H1 (cell line): ENCODE measurements around the gene SH3BP5. TPM values are rescaled to one million over a fixed set of nuclear protein-coding genes. Genes with fewer than 3 reads are reported as not detected.

Experiments used
- CTBP2 ChIP-seq: IDR thresholded peaks from 2 replicates; pipeline ENCODE4 v1.7.0; 2011; ENCODE audit warnings: borderline replicate concordance, mild to moderate bottlenecking, moderate library complexity, mixed read lengths, low read length; ENCODE audit not compliant: insufficient read depth, insufficient read length
- RFX5 ChIP-seq: IDR thresholded peaks from 2 replicates; pipeline ENCODE4 v1.6.1; 2011; ENCODE audit warnings: low read depth, low read length, improper control_type of control experiment, borderline replicate concordance
- TBP ChIP-seq: IDR thresholded peaks from 2 replicates; pipeline ENCODE4 v1.6.1; 2011; ENCODE audit warnings: low read depth, low read length, improper control_type of control experiment
- polyA plus RNA-seq, 7 experiments: library from polyadenylated mRNA; depleted of rRNA in 3 of 7; stranded (reverse) in 5 of 7; unstranded in 2 of 7; fragments of >200 nt in 5 of 7; fragments of 200-250 nt in 2 of 7; gene quantifications; 1 replicate in 5 of 7; 2 replicates in 1 of 7; 4 replicates in 1 of 7; pipeline versions ENCODE4 v1.2.1 to v1.2.3, GENCODE V29; 2011 to 2013; ENCODE audit warnings: missing spikeins in 2 of 7, mixed read lengths in 2 of 7
- total RNA-seq: library from RNA; stranded (reverse); fragmentation: NEBNext Ultra II Directional; extraction: Animal tissue kit (Norgen Biotek cat#: 25700); gene quantifications from 2 replicates; pipeline ENCODE4 v1.2.1, GENCODE V29; 2021
- TF ChIP-seq, protein P1 (sequence below): IDR thresholded peaks from 2 replicates; pipeline ENCODE4 v1.6.1; 2012; ENCODE audit warnings: low read length, inconsistent platforms

SH3BP5 gene
- total and polyA plus RNA-seq, 2 of the 8 experiments (the other 6 are each of a cell fraction or from before 2014, with no cell fraction given), result 7.1 to 9.7 TPM

DNA sequence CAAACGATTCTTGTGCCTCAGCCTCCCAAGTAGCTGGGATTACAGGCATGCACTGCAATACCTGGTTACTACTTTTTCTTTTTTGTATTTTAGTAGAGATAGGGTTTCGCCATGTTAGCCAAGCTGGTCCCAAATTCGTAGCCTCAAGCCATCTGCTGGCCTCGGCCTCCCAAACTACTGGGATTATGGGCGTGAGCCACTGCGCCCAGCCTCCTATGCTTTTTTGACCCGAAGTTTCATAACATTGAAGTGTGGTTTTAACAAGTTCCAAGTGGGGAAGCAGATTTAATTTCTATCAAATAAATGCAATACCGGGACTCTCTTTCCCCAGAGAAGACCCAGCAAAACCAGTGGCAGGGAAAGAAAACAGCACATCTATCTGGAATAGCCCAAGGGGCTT is 13.7 kb downstream of the SH3BP5 start (continued):
- TF ChIP-seq, protein P1, sequence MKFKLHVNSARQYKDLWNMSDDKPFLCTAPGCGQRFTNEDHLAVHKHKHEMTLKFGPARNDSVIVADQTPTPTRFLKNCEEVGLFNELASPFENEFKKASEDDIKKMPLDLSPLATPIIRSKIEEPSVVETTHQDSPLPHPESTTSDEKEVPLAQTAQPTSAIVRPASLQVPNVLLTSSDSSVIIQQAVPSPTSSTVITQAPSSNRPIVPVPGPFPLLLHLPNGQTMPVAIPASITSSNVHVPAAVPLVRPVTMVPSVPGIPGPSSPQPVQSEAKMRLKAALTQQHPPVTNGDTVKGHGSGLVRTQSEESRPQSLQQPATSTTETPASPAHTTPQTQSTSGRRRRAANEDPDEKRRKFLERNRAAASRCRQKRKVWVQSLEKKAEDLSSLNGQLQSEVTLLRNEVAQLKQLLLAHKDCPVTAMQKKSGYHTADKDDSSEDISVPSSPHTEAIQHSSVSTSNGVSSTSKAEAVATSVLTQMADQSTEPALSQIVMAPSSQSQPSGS, result no peak
- TF ChIP-seq RFX5 (no peak), CTBP2 (no peak), TBP (no peak)
